NCI-H146 (cell line): ENCODE data around the gene RAB31.
"Not testable (repeated sequence)": the region's sequence is repeated elsewhere in the genome, so short reads cannot be mapped to it uniquely, and the experiment has no call there.

ENCODE experiments used
- DNase-seq: peaks from one replicate; lab custom pipeline; 2025; lab: John Stamatoyannopoulos, UW

Gene RAB31

GRCh38 chr18:9760641-9761040, 52.5 kb downstream of the RAB31 start:
- DNase-seq = no peak

- DNase-seq = no peak
These were observed 54.4 kb downstream of the RAB31 start for GRCh38 chr18:9762526-9762925.

- DNase-seq = no peak
These were observed 55.1 kb downstream of the RAB31 start for GRCh38 chr18:9763157-9763556.

GRCh38 chr18:9764011-9764481, 55.9 kb downstream of the RAB31 start:
- DNase-seq = no peak

- DNase-seq = no peak
These were observed 57.4 kb downstream of the RAB31 start for GRCh38 chr18:9765501-9765900.

- DNase-seq = no peak
These were observed 58.0 kb downstream of the RAB31 start for GRCh38 chr18:9766076-9766481.

GRCh38 chr18:9766740-9767139, 58.6 kb downstream of the RAB31 start:
- DNase-seq = no peak

GRCh38 chr18:9768071-9768691, 60.1 kb downstream of the RAB31 start:
- DNase-seq = not testable (repeated sequence)

GRCh38 chr18:9770111-9770510, 62.0 kb downstream of the RAB31 start:
- DNase-seq = not testable (repeated sequence)

- DNase-seq = peak; percentile 44
These were observed 63.3 kb downstream of the RAB31 start for GRCh38 chr18:9771261-9771976.

GRCh38 chr18:9771977-9772660, 64.0 kb downstream of the RAB31 start:
- no peak for DNase-seq

- no peak for DNase-seq
These were observed 65.0 kb downstream of the RAB31 start for GRCh38 chr18:9772847-9773677.

- no peak for DNase-seq
These were observed 66.0 kb downstream of the RAB31 start for GRCh38 chr18:9774150-9774549.

- no peak for DNase-seq
These were observed 67.1 kb downstream of the RAB31 start for GRCh38 chr18:9775178-9775577.

- no peak for DNase-seq
These were observed 71.5 kb downstream of the RAB31 start for GRCh38 chr18:9779630-9780029.

GRCh38 chr18:9782073-9782857, 74.2 kb downstream of the RAB31 start:
- no peak for DNase-seq

GRCh38 chr18:9786631-9787030, 78.5 kb downstream of the RAB31 start:
- DNase-seq = no peak

- no peak for DNase-seq
These were observed 78.9 kb downstream of the RAB31 start for GRCh38 chr18:9787036-9787435.

GRCh38 chr18:9787712-9788111, 79.6 kb downstream of the RAB31 start:
- no peak for DNase-seq

- DNase-seq = no peak
These were observed 80.0 kb downstream of the RAB31 start for GRCh38 chr18:9788140-9788539.

- DNase-seq = no peak
These were observed 80.8 kb downstream of the RAB31 start for GRCh38 chr18:9788860-9789259.
